Left lobe of liver (tissue), 2 donors: ENCODE data around the gene DCAF15. TPM values are rescaled to one million over a fixed set of nuclear protein-coding genes. Genes with fewer than 3 reads are reported as not detected.

ENCODE experiments used
- ATAC-seq: fragments of 200-7000 bp; cut with Tn5 transposase; one replicate; pipeline ENCODE4 v1.9.1; 2020; ENCODE audit warnings: mild to moderate bottlenecking, moderate library complexity
- DNase-seq: peaks from one replicate; pipeline ENCODE4 v3.0.0-alpha.2; 2020; ENCODE audit warnings: low spot score
- total RNA-seq: library from RNA; stranded (reverse); gene quantifications from one replicate; pipeline ENCODE4 v1.2.1, GENCODE V29; 2021
- donor health status: DM: no; HTN: no; CAD: no; lungs with moderate emphysema.
- donor health status: DM: no; HTN: yes; CAD: no.

The DCAF15 gene
- total RNA-seq, 1 donor from 2014 or later, result 11.4 TPM

DNA sequence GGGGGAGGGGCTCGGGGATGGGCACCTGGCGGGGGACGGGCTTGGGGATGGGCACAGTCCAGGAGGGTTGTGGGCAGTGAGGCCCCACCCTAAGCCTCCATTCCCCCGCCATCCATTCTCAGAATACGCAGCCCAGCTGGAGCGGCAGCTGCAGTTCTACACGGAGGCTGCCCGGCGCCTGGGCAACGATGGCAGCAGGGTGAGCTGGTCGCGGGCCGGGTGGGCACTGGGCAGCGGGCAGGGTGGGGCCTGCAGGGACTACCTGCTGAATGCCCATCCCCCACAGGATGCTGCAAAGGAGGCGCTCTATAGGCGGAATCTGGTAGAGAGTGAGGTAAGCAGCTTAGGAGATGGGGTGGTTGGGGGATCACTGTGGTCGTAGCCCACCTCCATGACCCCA lies 22.4 kb upstream of the DCAF15 start:
- no peak for ATAC-seq
- DNase-seq, result no peak

DNA sequence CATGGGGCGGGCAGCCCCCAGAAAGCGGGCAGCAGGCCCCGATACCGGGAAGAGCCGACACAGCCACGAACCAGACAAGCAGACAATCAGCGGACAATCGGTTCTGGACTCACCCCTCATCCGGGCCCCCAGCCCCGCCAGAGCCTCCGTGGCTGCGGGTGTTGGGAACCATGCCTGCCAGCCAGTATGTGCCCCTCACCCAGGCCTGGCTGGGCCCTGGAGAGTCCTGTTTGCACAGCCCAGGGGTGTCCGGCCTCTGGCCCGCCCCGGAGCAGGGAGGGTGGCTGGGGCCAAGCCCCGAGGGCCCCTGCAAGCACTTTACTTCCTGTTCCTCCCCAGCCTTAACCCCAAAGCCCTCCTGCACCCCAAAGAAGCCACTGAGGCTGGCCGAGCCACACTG lies 21.9 kb upstream of the DCAF15 start:
- no peak for ATAC-seq
- DNase-seq, result no peak

DNA sequence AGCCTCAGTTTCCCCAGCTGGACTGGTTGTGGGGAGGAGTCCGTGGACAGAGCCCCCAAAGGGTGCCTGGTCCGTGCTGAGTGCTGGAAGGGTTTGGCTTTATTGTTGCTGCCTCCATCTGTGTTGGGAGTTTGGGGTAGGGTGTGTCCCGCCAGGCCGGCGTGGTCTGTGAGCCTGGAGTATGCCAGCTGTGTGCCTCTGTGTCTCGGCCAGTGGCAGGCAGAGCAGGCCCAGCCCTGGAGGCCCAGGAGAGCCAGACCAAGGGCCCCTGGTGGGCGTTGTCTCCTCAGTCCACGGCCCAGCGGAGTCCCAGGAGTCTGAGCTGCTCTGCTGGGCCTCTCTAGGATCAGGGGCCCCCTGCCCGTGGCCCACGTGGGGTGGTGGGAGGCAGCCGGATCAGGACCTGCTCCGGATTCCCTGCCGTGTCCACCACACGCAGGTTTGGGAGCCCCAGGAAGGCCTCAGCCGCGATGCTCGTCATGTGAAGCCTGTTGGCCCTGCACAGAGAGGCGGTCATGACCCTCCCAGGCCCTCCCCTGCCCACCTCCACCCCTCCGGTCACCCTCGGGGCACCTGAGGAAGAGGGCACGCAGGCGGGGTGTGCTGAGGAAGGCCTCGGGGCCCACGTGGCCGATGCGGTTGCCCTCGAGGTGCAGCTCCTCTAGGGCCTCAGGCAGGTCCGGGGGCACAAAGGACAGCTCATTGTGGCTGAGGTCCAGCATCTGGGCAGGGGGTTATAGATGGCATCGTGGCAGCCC lies 20.7 kb upstream of the DCAF15 start:
- no peak for DNase-seq
- ATAC-seq, result no peak

DNA sequence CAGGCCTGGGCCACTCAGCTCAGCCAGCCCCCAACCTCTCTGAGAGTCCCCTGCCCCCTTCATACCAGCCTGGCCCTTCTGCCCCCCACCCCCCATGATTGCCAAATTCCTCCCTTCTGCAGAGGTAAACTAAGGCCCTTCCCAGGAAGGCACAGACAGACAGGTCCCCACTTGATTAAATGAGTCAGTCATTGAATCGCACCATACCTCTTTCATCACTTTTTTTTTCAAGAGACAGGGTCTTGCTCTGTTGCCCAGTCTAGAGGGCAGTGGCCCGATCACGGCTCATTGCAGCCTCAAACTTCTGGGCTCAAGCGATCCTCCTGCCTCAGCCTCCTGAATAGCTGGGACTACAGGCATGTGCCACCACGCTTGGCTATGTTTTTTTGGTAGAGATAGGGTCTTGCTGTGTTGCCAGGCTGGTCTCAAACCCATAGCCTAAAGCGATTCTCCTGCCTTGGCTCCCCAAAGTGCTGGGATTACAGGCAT lies 20.1 kb upstream of the DCAF15 start:
- DNase-seq, result no peak
- ATAC-seq, result no peak

DNA sequence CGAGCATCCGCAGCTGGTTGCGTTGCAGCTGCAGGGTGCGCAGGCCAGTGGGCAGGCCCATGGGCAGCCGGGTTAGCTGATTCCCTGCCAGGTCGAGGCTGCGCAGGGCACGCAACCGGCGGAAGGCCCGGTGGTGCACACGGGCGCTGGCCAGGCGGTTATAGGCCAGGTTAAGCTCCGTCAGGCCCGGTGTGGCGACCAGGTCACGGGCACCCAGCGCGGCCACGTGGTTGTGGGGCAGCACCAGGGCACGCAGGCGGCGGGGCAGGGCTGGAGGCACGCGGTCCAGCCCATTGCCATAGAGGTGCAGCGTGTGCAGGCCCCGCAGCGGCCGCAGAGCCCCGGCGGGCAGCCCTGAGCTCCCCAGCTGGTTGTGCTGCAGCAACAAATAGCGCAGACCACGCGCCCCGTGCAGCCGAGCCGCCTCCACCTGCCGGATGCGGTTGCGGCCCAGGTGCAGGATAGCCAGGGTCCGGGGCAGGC lies 19.4 kb upstream of the DCAF15 start:
- DNase-seq, result no peak
- ATAC-seq, result peak; percentile 12

DNA sequence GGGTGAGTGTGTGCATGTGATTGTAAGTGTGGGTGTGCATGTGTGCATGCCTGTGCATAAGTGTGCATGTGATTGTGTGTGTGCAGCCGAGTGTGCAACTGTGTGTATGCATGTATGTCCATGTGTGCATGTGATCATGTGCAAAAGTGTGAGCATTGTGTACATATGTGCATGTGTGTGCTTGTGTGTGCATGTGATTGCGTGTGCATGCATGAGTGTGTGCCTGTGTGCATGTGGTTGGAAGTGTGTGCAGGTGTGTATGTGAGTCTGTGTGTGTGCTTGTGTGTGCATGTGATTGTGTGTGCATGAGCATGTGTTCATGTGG lies 17.6 kb upstream of the DCAF15 start:
- ATAC-seq, result no peak

DNA sequence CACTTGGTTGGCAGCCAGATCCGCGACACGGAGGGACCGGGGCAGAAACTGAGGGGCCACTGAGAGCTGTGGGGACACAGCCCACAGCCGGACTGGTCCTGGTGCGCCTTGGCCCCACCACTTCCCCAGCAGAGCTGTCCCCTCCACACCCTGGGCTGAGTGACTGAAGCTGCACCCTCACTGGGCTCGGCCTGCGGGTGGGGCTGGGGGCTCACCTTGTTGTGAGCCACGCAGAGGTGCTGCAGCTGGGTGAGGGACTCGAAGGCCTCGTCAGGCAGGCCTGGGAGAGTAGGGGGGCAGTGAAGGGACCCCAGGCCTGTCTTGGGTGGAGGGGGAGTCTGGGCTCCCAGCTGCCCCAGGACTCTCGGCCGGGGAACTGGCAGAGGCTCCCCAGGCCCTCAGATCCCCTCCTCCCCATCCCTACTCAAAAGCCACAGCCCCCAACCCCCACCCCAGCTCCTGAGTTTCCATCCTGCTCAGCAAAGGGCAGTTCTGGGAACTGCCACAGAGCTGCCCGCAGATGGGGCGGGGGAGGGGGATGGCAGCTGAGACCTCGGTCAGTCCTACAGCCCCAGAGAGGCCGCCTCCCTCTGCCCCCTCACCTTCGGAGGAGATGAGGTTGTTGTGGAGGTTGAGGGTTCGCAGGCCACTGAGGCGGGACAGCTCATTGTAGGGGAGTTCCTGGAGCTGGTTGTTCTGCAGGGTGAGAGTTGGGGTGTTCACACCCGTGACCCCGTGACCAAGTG lies 16.4 kb upstream of the DCAF15 start:
- no peak for ATAC-seq
- DNase-seq, result no peak

More for the DNA sequence above, 17.6 kb upstream of the DCAF15 start:
- DNase-seq, result no peak

DNA sequence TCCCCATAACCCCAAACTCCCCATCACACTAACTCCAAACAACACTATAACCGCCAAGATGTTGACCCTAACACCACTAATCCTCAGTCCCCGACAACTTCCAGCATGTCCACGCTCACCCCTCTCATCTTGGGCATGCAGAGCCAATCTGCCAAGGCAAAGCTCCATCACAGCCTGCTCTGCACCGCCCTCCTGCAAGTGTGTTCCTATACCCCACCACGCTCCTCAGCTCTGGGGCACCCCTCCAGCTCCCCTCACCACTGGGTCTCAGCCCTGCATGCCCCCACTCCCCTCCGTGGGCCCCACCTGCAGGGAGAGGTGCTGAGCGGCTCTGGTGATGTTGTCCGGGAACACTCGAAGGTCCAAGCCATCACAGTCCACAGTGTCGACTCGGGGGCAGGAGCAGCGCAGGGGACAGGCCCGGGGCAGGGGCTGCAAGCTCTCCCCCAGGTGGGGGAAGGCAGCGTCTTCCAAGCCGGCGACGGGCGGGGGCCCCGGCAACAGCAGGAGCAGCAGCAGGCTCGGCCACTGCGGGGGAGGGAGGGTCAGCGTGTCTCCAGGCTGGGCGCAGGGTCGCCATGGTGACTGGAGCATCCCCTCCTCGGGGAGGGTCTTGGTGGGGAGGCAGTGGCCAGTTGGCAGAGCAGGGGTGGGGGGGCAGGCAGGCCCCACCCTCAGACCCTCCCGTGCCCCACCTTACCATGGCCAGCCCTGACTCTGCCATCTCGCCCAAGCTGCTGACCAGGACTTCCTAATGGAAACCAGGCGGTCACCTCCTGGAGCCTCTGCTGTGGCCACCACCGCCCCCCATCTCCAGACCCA lies 14.6 kb upstream of the DCAF15 start:
- ATAC-seq, result no peak
- no peak for DNase-seq

DNA sequence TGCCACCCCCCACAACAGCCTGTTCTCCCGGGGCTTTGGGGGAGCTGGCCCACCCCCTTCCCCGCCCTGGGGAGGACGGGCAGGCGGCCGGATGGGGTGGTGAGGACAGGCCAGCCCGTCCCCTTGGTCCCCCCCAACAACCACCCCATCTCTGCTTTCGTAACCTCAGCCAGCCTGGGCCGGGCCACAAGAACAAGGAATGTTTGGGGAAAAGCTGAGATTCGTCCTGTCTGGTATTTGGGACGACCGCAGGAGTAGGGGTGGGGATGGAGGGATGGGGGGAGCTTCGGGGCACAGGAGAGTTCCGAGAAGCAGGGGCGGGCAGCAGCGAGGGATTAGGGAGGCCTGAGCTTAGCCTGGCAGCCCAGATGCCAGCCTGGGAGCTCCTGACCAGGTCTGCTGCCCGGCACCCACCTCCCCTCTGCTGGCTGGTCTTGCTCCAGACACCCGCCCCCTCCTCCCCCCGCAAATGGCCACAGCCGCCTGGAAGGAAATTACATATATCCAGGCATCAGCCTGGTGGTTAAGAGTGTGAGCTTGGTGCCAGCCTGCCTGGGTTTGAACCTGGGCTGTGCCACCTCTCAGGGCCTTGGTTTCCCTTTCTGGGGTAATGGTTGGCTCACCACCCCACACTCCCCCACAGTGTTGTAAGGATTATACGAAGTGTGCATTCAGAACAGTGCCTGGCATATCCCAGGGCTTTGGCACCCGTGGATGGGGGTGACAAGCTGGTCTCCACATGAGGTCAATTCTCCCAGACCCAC lies 13.8 kb upstream of the DCAF15 start, which contains the start of gene PODNL1:
Gene PODNL1, minus strand, starts transcription at position 117 of the 764 bp plus-strand sequence. CDS start 236 bp downstream, outside the sequence.
- no peak for ATAC-seq
- DNase-seq, result no peak

DNA sequence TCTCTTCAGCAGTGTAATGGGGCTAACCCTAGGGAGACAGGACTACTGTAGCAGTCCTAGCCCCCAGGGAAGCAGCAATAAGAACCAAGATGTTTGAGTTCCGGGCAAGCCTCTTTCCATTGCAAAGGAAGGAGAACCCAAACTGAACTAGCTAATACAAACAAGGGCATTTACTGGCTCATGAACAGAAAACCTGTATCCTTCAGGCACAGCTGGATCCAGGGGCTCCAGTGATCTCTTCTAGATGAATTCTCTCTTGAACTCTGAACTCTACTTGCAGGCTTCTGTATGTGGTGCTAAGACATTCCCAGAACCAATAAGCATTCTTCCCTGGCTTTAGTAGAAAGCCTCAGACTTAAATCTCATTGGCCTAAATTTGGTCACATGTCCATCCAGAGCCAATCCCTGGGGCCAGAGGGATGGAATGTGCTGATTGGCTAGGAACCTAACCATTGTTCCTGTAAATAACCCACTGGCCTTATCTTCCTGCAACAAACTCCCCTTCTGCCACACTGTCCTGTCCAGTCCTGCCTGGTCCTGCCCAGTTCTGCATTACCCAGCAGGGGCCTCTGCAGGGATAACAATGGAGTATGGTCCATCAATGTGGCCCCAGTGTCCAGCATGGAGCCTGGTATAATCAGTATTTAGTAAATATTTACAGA lies 10.2 kb upstream of the DCAF15 start:
- no peak for DNase-seq
- ATAC-seq, result no peak

DNA sequence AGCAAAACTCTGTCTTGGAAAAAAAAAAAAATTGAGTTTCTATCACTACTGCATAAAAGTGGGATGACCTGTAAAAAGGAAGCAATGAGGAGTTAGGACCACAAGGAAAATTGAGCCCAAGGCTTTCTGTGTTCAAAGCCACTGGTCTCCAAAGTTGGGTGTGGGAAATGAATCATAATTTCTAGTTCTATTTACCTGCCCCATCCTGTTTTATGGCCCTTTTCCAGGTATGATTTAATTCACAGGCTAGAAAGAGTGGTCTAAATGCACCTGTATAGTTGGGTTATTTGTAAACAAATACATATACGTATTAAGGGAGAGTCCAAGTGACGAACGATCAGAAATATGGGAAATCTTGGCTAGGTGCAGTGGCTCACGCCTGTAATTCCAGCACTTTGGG lies 5.9 kb upstream of the DCAF15 start:
- ATAC-seq (no peak), DNase-seq (no peak)

DNA sequence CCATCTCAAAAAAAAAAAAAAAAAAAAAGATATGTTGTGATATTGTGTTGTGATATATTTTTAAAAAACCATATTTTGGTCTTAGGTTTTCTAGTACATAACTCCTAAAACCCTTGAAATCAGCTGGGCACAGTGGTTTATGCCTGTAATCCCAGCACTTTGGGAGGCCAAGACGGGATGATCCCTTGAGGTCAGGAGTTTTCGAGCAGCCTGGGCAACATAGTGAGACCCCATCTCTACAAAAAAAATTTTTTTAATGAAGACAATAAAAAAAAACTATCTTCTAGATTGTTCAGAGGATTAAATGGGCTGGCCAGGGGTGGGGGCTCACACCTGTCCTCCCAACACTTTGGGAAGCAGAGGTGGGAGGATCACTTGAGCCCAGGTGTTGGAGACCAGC lies 1.3 kb upstream of the DCAF15 start:
- DNase-seq (no peak), ATAC-seq (no peak)

DNA sequence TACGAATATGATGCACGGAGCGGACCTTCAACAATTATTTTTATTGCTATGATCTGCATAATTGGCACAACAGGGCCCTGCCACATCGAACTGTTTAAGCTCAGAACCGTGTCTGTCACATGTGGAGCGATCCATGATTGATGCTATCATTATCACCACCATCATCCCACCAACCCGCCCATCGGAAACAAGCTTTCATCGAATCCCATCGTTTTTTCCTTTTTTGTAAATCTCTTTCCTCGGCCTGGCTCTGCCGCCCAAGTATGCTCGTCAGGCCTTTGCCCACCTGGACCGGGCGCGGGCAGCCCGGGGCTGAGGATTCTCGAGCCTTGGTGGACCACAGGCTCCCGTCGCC lies 533 bp upstream of the DCAF15 start:
- no peak for DNase-seq
- no peak for ATAC-seq

DNA sequence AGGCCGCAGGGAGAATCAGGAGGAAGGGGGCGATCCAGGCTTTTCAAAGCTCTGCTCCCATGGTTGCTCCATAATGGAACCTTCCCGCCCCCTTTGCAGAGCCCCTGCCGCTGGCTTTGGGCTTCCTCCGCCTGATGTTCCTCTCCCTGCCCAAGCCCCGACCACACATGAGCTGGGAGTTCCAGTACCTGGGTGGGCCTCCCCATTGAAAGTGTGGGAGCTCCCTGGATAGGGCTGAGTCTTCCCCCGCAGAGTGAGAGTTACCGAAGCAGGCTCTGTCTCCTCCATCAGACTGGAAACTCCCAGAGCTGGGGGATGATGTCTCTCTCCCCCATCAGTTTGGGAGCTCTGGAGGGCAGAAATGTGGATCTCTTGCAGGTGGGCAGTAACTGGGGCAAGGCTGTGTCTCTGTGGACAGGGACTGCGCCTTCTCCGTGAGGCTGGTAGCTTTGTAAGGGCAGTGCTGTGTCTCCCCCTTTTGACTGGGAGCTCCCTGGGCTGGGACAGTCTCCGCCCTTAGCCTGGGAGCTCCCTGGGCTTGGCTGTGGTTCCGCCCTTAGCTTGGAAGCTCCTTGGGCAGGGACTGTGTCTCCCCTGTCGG lies 722 bp downstream of the DCAF15 start:
- DNase-seq, result no peak
- ATAC-seq, result peak; percentile 16

DNA sequence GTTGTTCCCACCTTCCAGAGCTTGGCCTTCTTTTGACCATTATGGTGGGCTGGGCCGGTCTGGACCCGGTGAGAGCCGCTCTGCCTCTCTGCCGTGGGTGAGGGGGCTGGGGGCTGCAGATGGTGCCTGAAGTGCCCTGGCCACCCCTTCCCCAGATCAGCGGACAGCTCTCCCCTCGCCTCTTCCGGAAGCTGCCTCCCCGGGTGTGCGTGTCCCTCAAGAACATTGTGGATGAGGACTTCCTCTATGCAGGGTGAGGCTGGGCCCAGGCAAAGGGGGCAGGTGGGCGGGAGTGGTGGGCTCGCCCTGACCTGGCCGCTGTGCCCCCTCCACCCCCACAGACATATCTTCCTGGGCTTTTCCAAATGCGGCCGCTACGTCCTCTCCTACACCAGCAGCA lies 1.9 kb downstream of the DCAF15 start:
- no peak for ATAC-seq

DNA sequence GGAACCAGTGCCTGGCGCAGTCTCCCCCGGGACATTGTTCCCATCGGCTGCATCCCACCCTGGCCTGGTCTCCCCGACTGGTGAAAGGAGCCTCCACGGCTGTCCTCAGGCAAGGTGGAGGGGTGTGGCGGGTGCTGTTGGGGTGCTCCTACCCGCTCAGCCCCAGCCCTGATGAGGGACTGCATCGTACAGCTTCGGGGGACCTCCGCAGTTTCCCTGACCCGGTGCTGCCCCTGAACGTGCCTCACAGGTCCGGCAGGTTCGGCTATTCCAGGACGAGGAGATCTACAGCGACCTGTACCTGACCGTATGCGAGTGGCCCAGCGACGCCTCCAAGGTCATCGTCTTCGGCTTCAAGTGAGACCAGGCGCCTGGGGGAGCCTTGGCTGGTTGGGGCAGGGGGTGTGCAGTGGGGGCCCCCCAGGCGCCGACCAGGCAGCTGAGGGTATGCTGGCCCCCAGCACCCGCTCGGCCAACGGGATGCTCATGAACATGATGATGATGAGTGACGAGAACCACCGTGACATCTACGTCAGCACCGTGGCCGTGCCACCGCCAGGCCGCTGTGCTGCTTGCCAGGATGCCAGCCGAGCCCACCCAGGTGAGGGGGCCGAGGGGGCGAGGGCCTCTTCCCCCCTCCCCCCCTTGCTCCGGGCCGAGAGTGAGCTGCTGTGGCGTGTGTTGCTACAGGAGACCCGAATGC lies 3.5 kb downstream of the DCAF15 start:
- no peak for DNase-seq
- no peak for ATAC-seq

More for the DNA sequence above, 1.9 kb downstream of the DCAF15 start:
- DNase-seq, result no peak

DNA sequence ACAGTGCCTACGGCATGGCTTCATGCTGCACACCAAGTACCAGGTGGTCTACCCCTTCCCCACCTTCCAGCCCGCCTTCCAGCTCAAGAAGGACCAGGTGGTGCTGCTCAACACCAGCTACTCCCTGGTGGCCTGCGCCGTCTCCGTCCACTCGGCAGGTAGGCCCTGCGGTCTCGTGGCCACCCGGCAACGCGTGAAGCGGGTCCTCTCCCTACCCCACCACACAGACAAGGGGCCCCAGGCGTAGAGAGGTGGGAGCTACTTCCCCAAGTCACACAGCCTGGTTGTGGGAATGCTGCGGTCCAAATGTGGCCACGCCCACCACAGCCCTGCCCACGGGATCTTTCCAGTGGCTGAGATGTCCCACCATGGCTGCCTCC lies 4.0 kb downstream of the DCAF15 start:
- no peak for ATAC-seq
- DNase-seq, result no peak

DNA sequence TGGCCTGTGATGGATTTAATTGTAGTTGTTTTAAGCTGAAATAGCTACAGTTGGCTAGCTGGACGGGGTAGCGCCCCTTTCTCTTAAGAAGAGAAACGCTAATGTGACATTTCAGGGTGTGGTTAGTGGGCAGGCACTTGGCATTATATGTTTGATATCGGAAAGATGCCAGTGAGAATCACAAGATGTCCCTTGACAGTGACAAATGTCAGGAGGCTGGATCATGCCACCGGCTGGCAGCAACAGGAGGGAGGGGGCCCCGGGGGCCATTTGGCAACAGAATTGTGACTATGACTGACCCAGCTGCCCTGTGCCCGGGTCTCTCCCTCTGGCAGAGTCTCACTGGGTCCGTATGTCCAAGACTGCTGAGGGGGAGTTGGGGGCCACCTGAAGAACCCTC lies 4.7 kb downstream of the DCAF15 start:
- no peak for ATAC-seq
- no peak for DNase-seq

DNA sequence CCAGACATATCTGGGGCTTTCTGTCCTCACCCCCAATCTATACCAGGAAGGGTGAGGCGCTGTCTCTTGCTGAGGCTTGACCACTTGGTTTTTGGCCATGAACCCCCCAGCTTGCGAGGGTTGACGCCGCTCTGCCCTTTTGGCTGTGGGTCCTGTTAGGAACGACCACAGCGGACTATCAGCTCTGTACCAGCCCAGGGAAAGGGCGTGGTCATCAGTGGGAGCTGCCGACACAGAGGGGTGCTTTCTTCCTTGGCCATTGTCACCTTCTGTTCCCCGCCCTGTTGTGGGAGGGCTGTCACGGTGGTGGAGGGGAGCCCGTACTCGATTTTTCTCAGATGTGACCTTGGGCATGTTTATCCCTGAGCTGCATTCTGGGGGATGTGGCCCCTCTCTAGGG lies 5.7 kb downstream of the DCAF15 start:
- DNase-seq (no peak), ATAC-seq (no peak)
